PFSK-1 (cell line): ENCODE results near the gene TNFRSF13B.

Source experiments
- FOXP2 ChIP-seq: optimal IDR thresholded peaks from 2 replicates; pipeline ENCODE3; 2011; ENCODE audit warnings: borderline replicate concordance, control low read depth, inconsistent platforms; ENCODE audit not compliant: insufficient read depth; ENCODE audit errors: extremely low read length, extremely low read depth
- POLR2AphosphoS5 ChIP-seq: IDR thresholded peaks from 2 replicates; pipeline ENCODE4 v1.6.1; 2012; ENCODE audit warnings: low read depth, mild to moderate bottlenecking, control low read depth, low read length, moderate library complexity
- REST ChIP-seq, 2 experiments: IDR thresholded peaks; 2 replicates each; pipeline versions ENCODE4 v1.6.1 to v1.8.0; 2011 to 2012; ENCODE audit warnings: low read depth in 2 of 2, low read length in 2 of 2, control low read depth in 1 of 2, inconsistent platforms in 1 of 2, mild to moderate bottlenecking in 1 of 2, moderate library complexity in 1 of 2; ENCODE audit not compliant: insufficient read depth in 1 of 2
- SIN3A ChIP-seq: IDR thresholded peaks from 2 replicates; pipeline ENCODE4 v1.6.1; 2012; ENCODE audit warnings: mild to moderate bottlenecking, low read length, moderate library complexity, borderline replicate concordance; ENCODE audit not compliant: insufficient read depth
- TAF1 ChIP-seq: IDR thresholded peaks from 2 replicates; pipeline ENCODE4 v1.6.1; 2012; ENCODE audit warnings: low read length, control low read depth, borderline replicate concordance; ENCODE audit not compliant: insufficient read depth

TNFRSF13B gene

GRCh38 chr17:16915752-16916556 is 56.0 kb downstream of the TNFRSF13B start:
- TF ChIP-seq TAF1 (no peak), POLR2AphosphoS5 (no peak), FOXP2 (no peak), SIN3A (no peak), REST (IDR thresholded peaks at IDR 0.05; ENCODE audit: insufficient read depth in 1 of 2, low read depth in 2 of 2, low read length in 2 of 2) (no peak)

- TF ChIP-seq REST (IDR thresholded peaks at IDR 0.05; ENCODE audit: insufficient read depth in 1 of 2, low read depth in 2 of 2, low read length in 2 of 2) (no peak), POLR2AphosphoS5 (no peak), TAF1 (no peak), SIN3A (no peak), FOXP2 (no peak)
Measured at GRCh38 chr17:16913463-16913862, 58.5 kb downstream of the TNFRSF13B start.

GRCh38 chr17:16912021-16912962 is 59.6 kb downstream of the TNFRSF13B start:
- TF ChIP-seq REST (IDR thresholded peaks at IDR 0.05; ENCODE audit: insufficient read depth in 1 of 2, low read depth in 2 of 2, low read length in 2 of 2): no peak
- TF ChIP-seq SIN3A: no peak
- TF ChIP-seq FOXP2: no peak
- TF ChIP-seq POLR2AphosphoS5: no peak
- TF ChIP-seq TAF1: no peak

- no peak for TF ChIP-seq REST (IDR thresholded peaks at IDR 0.05; ENCODE audit: insufficient read depth in 1 of 2, low read depth in 2 of 2, low read length in 2 of 2)
- no peak for TF ChIP-seq TAF1
- no peak for TF ChIP-seq SIN3A
Measured at GRCh38 chr17:16911141-16911937, 60.6 kb downstream of the TNFRSF13B start.
